Hippocampal formation (tissue), 2 donors: ENCODE measurements around the gene FGFBP1.

Experiments used
- DNase-seq, 2 donors: peaks; one replicate each; lab custom pipeline; 2025; lab: John Stamatoyannopoulos, UW

The FGFBP1 gene

DNA sequence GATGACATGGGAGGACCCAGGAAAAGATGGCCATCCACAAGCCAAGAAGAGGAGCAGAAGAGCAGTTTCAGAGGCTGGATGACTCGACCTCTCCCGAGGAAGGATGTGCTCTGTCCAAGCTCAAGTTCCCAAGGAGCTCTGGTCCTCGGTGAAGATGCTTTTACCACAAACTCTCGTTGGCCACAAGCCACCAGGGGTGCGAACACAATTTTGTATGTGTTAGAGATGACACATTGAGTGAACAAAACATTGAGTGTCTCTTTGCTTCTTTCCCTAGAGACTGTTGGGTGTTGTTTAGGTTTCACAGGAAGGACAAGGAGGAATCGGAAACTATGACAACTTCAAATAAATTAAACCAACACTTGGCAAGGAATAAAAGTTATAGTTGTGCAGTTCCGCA, 26.3 kb downstream of the FGFBP1 start:
- DNase-seq = no peak

GRCh38 chr4:15910155-15910940, 28.2 kb downstream of the FGFBP1 start:
- no peak for DNase-seq

GRCh38 chr4:15907430-15907829, 31.1 kb downstream of the FGFBP1 start:
- no peak for DNase-seq

GRCh38 chr4:15906020-15906443, 32.5 kb downstream of the FGFBP1 start:
- DNase-seq = no peak

- no peak for DNase-seq
These were observed 35.8 kb downstream of the FGFBP1 start for GRCh38 chr4:15902746-15903145.

GRCh38 chr4:15901998-15902397, 36.5 kb downstream of the FGFBP1 start:
- no peak for DNase-seq

DNA sequence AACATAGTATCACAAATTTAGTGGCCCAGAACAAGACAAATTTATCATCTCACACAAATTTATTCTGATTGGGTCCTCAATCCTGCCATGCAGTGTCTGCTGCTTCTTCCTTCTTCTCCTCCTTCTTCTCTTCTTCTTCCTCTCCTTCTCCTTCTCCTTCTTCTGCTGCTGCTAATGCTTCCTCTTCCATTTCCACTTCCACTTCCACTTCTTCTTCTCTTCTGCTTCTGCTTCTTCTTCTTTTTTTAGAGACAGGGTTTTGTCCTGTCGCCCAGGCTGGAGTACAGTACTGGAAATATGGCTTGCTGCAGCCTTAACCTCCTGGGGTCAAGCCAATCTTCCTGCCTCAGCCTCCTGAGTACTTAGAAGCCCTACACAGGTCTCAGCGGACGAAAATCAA, 37.5 kb downstream of the FGFBP1 start:
- DNase-seq = no peak

GRCh38 chr4:15899511-15899910, 39.0 kb downstream of the FGFBP1 start:
- DNase-seq = no peak

DNA sequence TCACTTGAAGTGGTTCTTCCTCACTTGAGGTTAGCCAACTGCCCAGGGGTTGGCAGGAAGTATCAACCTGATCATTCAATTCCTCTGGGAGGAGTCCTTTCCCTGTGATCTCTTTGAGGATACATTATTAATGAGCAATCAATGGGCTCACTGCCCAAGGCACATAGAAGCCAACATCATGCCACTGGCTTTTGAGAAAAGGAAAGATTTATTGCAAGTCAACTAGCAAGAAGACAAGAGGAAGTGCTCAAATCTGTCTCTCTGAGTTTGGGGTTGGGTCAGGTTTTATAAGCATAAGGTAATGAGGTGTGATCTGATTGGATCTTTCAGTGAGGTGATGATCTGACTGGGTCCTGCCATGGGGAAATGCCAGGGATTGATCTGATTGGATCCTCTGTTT, 39.6 kb downstream of the FGFBP1 start:
- no peak for DNase-seq

GRCh38 chr4:15897577-15897976, 41.0 kb downstream of the FGFBP1 start:
- no peak for DNase-seq

DNA sequence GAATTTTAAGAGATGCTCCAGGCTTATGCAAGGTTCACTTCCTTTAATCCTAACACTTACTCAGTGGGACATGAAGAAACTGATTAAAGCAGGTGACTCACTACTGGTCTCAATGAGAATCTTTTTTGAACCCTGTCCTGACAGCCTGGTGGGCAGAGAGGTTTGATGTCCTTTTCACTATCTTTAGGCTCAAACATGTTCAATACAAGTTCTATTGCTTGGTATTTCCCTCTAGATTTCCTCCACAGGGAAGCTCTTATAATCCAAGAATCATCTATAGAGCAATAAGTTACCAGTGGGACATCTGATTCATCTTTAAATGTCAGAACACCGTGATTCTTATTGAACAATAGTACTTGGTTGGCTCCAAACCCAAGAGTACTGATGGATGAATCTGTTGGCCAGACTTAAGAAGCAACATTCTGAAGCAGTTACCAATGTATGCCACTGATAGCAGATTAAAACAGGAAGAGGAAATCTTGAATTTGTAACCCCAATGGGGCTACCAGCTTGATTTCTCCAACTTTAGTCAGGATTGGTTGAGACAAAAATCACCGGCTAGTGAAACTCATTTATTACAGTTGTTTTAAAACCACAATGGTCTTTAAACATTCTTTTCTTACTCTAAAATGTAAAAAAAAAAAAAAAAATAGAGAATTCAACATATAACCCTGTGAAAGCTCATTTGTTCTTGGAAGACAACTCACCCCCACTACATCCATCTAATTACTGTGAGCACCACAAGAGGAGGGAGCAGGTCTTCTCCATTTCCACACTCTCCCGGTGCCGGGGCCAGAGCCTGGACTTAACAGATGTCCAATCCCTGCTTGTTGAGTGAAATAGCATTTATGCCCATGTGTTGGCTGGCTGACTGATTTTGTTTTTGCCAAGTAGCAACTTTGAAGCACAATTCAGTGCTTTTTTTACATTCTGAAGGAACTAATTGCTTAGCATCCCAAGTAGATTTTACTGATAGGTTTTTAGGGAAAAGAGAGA, 43.3 kb downstream of the FGFBP1 start:
- DNase-seq = no peak

GRCh38 chr4:15894393-15894792, 44.1 kb downstream of the FGFBP1 start:
- no peak for DNase-seq

DNA sequence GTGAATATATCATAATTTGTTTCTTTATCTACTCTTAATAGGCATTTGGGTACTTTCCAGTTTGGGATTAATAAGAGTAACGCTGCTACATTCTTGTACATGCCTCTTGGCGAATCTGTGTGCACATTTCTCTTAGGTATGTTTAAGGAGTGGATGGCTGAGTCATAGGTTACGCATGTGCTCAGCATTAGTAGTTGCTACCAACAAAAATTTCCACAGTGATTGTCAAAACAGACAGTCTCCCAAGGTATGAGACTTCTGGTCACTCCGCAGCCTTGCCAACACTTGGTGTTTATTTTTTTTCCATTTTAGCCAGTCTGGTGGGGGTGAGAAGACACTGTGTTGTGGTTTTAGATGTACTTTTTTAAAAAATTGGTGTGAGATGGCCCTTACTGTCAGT, 44.6 kb downstream of the FGFBP1 start:
- DNase-seq = no peak

- no peak for DNase-seq
These were observed 47.2 kb downstream of the FGFBP1 start for GRCh38 chr4:15891312-15891711.

GRCh38 chr4:15890246-15890829, 48.2 kb downstream of the FGFBP1 start:
- DNase-seq = no peak

- no peak for DNase-seq
These were observed 50.0 kb downstream of the FGFBP1 start for GRCh38 chr4:15888515-15888914.
